ENCODE results near the gene PSAT1. TPM values are rescaled to one million over a fixed set of nuclear protein-coding genes. Genes with fewer than 3 reads are reported as not detected.

Gene PSAT1
- total and polyA plus RNA-seq, 2 of the 13 experiments (the other 11 are each of a cell fraction or from before 2014, with no cell fraction given) = 135 to 229 TPM

- TF ChIP-seq, protein P1, sequence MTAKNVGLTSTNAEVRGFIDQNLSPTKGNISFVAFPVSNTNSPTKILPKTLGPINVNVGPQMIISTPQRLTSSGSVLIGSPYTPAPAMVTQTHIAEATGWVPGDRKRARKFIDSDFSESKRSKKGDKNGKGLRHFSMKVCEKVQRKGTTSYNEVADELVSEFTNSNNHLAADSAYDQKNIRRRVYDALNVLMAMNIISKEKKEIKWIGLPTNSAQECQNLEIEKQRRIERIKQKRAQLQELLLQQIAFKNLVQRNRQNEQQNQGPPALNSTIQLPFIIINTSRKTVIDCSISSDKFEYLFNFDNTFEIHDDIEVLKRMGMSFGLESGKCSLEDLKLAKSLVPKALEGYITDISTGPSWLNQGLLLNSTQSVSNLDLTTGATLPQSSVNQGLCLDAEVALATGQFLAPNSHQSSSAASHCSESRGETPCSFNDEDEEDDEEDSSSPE (CRISPR knock-in tag; IDR thresholded peaks at IDR 0.05) = no peak
- no peak for TF ChIP-seq TEAD2 (CRISPR knock-in tag; IDR thresholded peaks at IDR 0.05)
- TF ChIP-seq, protein P2, sequence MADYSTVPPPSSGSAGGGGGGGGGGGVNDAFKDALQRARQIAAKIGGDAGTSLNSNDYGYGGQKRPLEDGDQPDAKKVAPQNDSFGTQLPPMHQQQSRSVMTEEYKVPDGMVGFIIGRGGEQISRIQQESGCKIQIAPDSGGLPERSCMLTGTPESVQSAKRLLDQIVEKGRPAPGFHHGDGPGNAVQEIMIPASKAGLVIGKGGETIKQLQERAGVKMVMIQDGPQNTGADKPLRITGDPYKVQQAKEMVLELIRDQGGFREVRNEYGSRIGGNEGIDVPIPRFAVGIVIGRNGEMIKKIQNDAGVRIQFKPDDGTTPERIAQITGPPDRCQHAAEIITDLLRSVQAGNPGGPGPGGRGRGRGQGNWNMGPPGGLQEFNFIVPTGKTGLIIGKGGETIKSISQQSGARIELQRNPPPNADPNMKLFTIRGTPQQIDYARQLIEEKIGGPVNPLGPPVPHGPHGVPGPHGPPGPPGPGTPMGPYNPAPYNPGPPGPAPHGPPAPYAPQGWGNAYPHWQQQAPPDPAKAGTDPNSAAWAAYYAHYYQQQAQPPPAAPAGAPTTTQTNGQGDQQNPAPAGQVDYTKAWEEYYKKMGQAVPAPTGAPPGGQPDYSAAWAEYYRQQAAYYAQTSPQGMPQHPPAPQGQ (CRISPR knock-in tag; IDR thresholded peaks at IDR 0.05; ENCODE audit: borderline replicate concordance) = no peak
- no peak for TF ChIP-seq SPEN (CRISPR knock-in tag; IDR thresholded peaks at IDR 0.05; ENCODE audit: low read depth)
- no peak for TF ChIP-seq U2AF2 (IDR thresholded peaks at IDR 0.05; ENCODE audit: low read depth, low read length)
- TF ChIP-seq YEATS2 (CRISPR knock-in tag; IDR thresholded peaks at IDR 0.05; ENCODE audit: borderline replicate concordance) = no peak
- TF ChIP-seq RBFOX2 (IDR thresholded peaks at IDR 0.05; ENCODE audit: low read depth, low read length) = no peak
- TF ChIP-seq SRY (CRISPR knock-in tag; IDR thresholded peaks at IDR 0.05) = no peak
- TF ChIP-seq, protein P3, sequence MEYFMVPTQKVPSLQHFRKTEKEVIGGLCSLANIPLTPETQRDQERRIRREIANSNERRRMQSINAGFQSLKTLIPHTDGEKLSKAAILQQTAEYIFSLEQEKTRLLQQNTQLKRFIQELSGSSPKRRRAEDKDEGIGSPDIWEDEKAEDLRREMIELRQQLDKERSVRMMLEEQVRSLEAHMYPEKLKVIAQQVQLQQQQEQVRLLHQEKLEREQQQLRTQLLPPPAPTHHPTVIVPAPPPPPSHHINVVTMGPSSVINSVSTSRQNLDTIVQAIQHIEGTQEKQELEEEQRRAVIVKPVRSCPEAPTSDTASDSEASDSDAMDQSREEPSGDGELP (IDR thresholded peaks at IDR 0.05; ENCODE audit: borderline replicate concordance, low read depth) = peak; percentile 51; the same call in 1 of the 2 replicates
- no peak for TF ChIP-seq ZNF597 (CRISPR knock-in tag; IDR thresholded peaks at IDR 0.05)
- no peak for TF ChIP-seq ETV6 (CRISPR knock-in tag; conservative IDR thresholded peaks at IDR 0.05)
- no peak for TF ChIP-seq RFX3 (CRISPR knock-in tag; IDR thresholded peaks at IDR 0.05)
- TF ChIP-seq ATAD3A (CRISPR knock-in tag; IDR thresholded peaks at IDR 0.05) = no peak
- TF ChIP-seq GRHL1 (CRISPR knock-in tag; conservative IDR thresholded peaks at IDR 0.05) = no peak
- no peak for TF ChIP-seq CAMTA2 (CRISPR knock-in tag; IDR thresholded peaks at IDR 0.05; ENCODE audit: borderline replicate concordance)
- 0 out of 2 replicates have a peak, but pooled peaks have one; percentile 11 for TF ChIP-seq ADNP (CRISPR knock-in tag; IDR thresholded peaks at IDR 0.05)
- TF ChIP-seq SMARCE1 (IDR thresholded peaks at IDR 0.05; ENCODE audit: borderline replicate concordance) = no peak
- TF ChIP-seq ZNF607 (CRISPR knock-in tag; IDR thresholded peaks at IDR 0.05; ENCODE audit: borderline replicate concordance) = no peak
- TF ChIP-seq CBX1 (IDR thresholded peaks at IDR 0.05; ENCODE audit: low read depth) = no peak
- no peak for TF ChIP-seq ZNF510 (CRISPR knock-in tag; IDR thresholded peaks at IDR 0.05; ENCODE audit: low read depth)
- TF ChIP-seq ZNF234 (CRISPR knock-in tag; conservative IDR thresholded peaks at IDR 0.05) = no peak
- TF ChIP-seq, protein P4, sequence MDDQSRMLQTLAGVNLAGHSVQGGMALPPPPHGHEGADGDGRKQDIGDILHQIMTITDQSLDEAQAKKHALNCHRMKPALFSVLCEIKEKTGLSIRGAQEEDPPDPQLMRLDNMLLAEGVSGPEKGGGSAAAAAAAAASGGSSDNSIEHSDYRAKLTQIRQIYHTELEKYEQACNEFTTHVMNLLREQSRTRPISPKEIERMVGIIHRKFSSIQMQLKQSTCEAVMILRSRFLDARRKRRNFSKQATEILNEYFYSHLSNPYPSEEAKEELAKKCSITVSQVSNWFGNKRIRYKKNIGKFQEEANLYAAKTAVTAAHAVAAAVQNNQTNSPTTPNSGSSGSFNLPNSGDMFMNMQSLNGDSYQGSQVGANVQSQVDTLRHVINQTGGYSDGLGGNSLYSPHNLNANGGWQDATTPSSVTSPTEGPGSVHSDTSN (CRISPR knock-in tag; IDR thresholded peaks at IDR 0.05; ENCODE audit: borderline replicate concordance) = no peak
Measured at GRCh38 chr9:78286946-78287388, 10.0 kb upstream of the PSAT1 start (continued).

All from HepG2 (cell line).